ENCODE measurements around the gene RNF123.

RNF123 gene

DNA sequence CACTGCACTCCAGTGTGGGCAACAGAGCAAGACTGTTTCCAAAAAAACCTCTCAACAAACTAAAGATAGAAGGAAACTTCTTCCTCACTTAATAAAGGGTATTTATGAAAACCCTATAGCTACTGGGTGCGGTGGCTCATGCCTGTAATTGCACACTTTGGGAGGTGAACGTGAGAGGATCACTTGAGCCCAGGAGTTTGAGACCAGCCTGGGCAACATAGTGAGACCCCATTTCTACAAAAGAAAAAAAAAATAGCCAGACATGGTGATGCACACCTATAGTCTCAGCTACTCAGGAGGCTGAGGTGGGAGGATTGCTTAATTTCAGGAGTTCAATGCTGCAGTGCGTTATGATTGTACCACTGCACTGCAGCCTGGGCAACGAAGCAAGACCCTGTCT is 74.6 kb downstream of the RNF123 start:
- TF ChIP-seq CTCF (conservative IDR thresholded peaks at IDR 0.05; ENCODE audit: low read depth, low read length): no peak
- H3K4me3 ChIP-seq (ENCODE audit: low read depth, low read length): no peak overlapping the region

GRCh38 chr3:49769286-49769915 is 80.0 kb downstream of the RNF123 start:
- TF ChIP-seq CTCF (conservative IDR thresholded peaks at IDR 0.05; ENCODE audit: low read depth, low read length): no peak
- no peak for DNase-seq (ENCODE audit: low read depth)
- no peak overlapping the region for H3K4me3 ChIP-seq (ENCODE audit: low read depth, low read length)

More for the DNA sequence above, 74.6 kb downstream of the RNF123 start:
- DNase-seq (ENCODE audit: low read depth): no peak

DNA sequence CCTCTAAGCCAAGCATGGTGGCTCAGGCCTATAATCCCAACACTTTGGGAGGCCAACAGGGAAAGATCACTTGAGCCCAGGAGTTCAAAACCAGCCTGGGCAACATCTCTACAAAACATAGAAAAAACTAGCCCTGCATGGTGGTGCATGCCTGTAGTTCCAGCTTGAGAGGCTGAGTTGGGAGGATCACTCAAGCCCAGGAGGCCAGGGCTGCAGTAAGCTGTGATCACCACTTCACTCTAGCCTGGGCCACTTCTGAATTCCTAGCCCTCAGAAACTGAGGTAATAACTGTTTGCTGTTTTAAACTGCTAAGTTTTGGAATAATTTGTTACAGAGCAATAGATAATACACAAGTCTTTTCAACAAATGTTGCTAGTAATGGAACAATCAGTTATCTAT is 80.6 kb downstream of the RNF123 start:
- TF ChIP-seq CTCF (conservative IDR thresholded peaks at IDR 0.05; ENCODE audit: low read depth, low read length): no peak
- no peak overlapping the region for H3K4me3 ChIP-seq (ENCODE audit: low read depth, low read length)
- no peak for DNase-seq (ENCODE audit: low read depth)
